Loucy (cell line): ENCODE data around the gene GIPR.

Experiments
- H2AFZ ChIP-seq: fragments of 200-600 bp; sonication (generic); 2 replicates; pipeline ENCODE4 v1.6.0; 2016; ENCODE audit warnings: antibody characterized with exemption, mild to moderate bottlenecking, low read length, moderate library complexity
- H3F3A ChIP-seq: fragments of 200-600 bp; 2 replicates; pipeline ENCODE4 v1.6.0; 2016; ENCODE audit warnings: antibody characterized with exemption, low read depth, mild to moderate bottlenecking
- H3K27me3 ChIP-seq: fragments of 200-600 bp; sonication (generic); 2 replicates; pipeline ENCODE4 v1.6.1; 2014; ENCODE audit warnings: low read length, mild to moderate bottlenecking; ENCODE audit not compliant: insufficient read depth, poor library complexity, severe bottlenecking
- H3K36me3 ChIP-seq: fragments of 200-600 bp; sonication (generic); 2 replicates; pipeline ENCODE4 v1.6.1; 2016; ENCODE audit warnings: low read length; ENCODE audit not compliant: insufficient read depth
- H3K4me1 ChIP-seq: fragments of 200-600 bp; sonication (generic); 2 replicates; pipeline ENCODE4 v1.5.1; 2014; ENCODE audit warnings: low read length, mild to moderate bottlenecking; ENCODE audit not compliant: insufficient read depth, poor library complexity, severe bottlenecking
- H3K4me2 ChIP-seq: fragments of 200-600 bp; sonication (generic); 2 replicates; pipeline ENCODE4 v1.6.0; 2014; ENCODE audit warnings: antibody characterized with exemption, low read length, low read depth, mild to moderate bottlenecking; ENCODE audit not compliant: poor library complexity, severe bottlenecking
- H3K4me3 ChIP-seq: fragments of 200-600 bp; sonication (generic); 2 replicates; pipeline ENCODE4 v1.5.1; 2014; ENCODE audit warnings: low read length, mild to moderate bottlenecking, mixed read lengths; ENCODE audit not compliant: poor library complexity, severe bottlenecking
- H3K79me2 ChIP-seq: fragments of 200-600 bp; sonication (generic); 2 replicates; pipeline ENCODE4 v1.6.1; 2014; ENCODE audit warnings: low read length; ENCODE audit not compliant: insufficient read depth
- H3K9ac ChIP-seq: fragments of 200-600 bp; sonication (generic); 2 replicates; pipeline ENCODE4 v1.6.0; 2014; ENCODE audit warnings: mild to moderate bottlenecking, low read depth, low read length, moderate library complexity; ENCODE audit not compliant: poor library complexity, severe bottlenecking
- H3K9me2 ChIP-seq: fragments of 200-600 bp; sonication (generic); replicated peaks from 2 replicates; pipeline ENCODE4 v1.6.1; 2016; ENCODE audit warnings: low read depth, low read length, mixed read lengths
- H3K9me3 ChIP-seq: fragments of 200-600 bp; sonication (generic); 2 replicates; pipeline ENCODE4 v1.6.1; 2014; ENCODE audit warnings: mild to moderate bottlenecking, antibody characterized with exemption, low read length, low read depth; ENCODE audit not compliant: insufficient read depth
- H4K20me1 ChIP-seq: fragments of 200-600 bp; sonication (generic); 2 replicates; pipeline ENCODE4 v1.6.0; 2014; ENCODE audit warnings: antibody characterized with exemption, low read length, mild to moderate bottlenecking; ENCODE audit not compliant: insufficient read depth, poor library complexity, severe bottlenecking
- CTCF ChIP-seq: fragments of 200-600 bp; sonication (generic); conservative IDR thresholded peaks from 2 replicates; pipeline ENCODE4 v1.5.1; 2014; ENCODE audit warnings: mild to moderate bottlenecking, antibody characterized with exemption, low read length
- EZH2phosphoT487 ChIP-seq: fragments of 200-600 bp; IDR thresholded peaks from 2 replicates; pipeline ENCODE4 v1.6.1; 2018; ENCODE audit warnings: antibody characterized with exemption, mild to moderate bottlenecking, moderate library complexity, borderline replicate concordance

Gene GIPR

GRCh38 chr19:45667620-45668341, at the start of gene GIPR:
Gene GIPR, plus strand, starts transcription at chr19:45668221. Its CDS starts 1,300 bp downstream, at chr19:45669521.
- TF ChIP-seq CTCF = no peak
- no peak for TF ChIP-seq EZH2phosphoT487

GRCh38 chr19:45621389-45621788, 46.6 kb upstream of the GIPR start:
- TF ChIP-seq EZH2phosphoT487 (no peak), CTCF (no peak)
- H3K4me1 ChIP-seq = no peaks in the 10 kb centered on the region
- H3K4me3 ChIP-seq = no peak overlapping the region
- no peaks in the 10 kb centered on the region for H3K9me2 ChIP-seq
- peaks cover 19% of the 10 kb centered on the region; the same call in 1 of the 2 replicates for H3K36me3 ChIP-seq
- no peaks in the 10 kb centered on the region for H3K79me2 ChIP-seq
- H3K4me2 ChIP-seq = no peak overlapping the region
- no peaks in the 10 kb centered on the region for H3F3A ChIP-seq
- H4K20me1 ChIP-seq = no peaks in the 10 kb centered on the region
- no peaks in the 10 kb centered on the region for H3K27me3 ChIP-seq
- H3K9me3 ChIP-seq = no peaks in the 10 kb centered on the region
- H3K9ac ChIP-seq = no peak overlapping the region
- H2AFZ ChIP-seq = no peak overlapping the region

More at GRCh38 chr19:45667620-45668341, at the start of gene GIPR:
- Histone ChIP-seq H3K4me2 (peak within 1 kb of the TSS; percentile 99), H3K9me3 (no peaks in the 10 kb centered on the region), H3K4me1 (peaks cover 21% of the 10 kb centered on the region), H3K4me3 (peak within 1 kb of the TSS; percentile 87), H3K9me2 (no peaks in the 10 kb centered on the region), H2AFZ (peak within 1 kb of the TSS; percentile 98), H3K9ac (peak within 1 kb of the TSS; percentile 72), H3K79me2 (no peaks in the 10 kb centered on the region), H3K27me3 (no peaks in the 10 kb centered on the region), H4K20me1 (no peaks in the 10 kb centered on the region), H3K36me3 (no peaks in the 10 kb centered on the region), H3F3A (no peaks in the 10 kb centered on the region)

- H3K27me3 ChIP-seq = no peaks in the 10 kb centered on the region
- H3K4me2 ChIP-seq = no peak overlapping the region
- no peak overlapping the region for H2AFZ ChIP-seq
- H3K9me3 ChIP-seq = no peaks in the 10 kb centered on the region
- H3K79me2 ChIP-seq = no peaks in the 10 kb centered on the region
- no peaks in the 10 kb centered on the region for H3K4me1 ChIP-seq
- H3K4me3 ChIP-seq = no peak overlapping the region
- no peaks in the 10 kb centered on the region for H3K9me2 ChIP-seq
- H3K36me3 ChIP-seq = peaks cover 19% of the 10 kb centered on the region; the same call in 1 of the 2 replicates
- no peaks in the 10 kb centered on the region for H4K20me1 ChIP-seq
- H3K9ac ChIP-seq = no peak overlapping the region
- TF ChIP-seq EZH2phosphoT487 (no peak), CTCF (no peak)
- H3F3A ChIP-seq = no peaks in the 10 kb centered on the region
Measured at GRCh38 chr19:45621976-45622503, 46.0 kb upstream of the GIPR start.
